Neuron (in vitro differentiated cells): ENCODE data around the gene ITPRIP.

Source experiments
- H2AFZ ChIP-seq: one replicate; pipeline ENCODE4 v1.6.1; 2013; ENCODE audit warnings: low read depth, mild to moderate bottlenecking, inconsistent platforms, low read length, moderate library complexity
- H3K27me3 ChIP-seq: one replicate; pipeline ENCODE4 v1.6.1; 2013; ENCODE audit warnings: low read length; ENCODE audit not compliant: insufficient read depth
- H3K36me3 ChIP-seq: one replicate; pipeline ENCODE4 v1.6.1; 2013; ENCODE audit warnings: low read length; ENCODE audit not compliant: insufficient read depth
- H3K4me1 ChIP-seq: one replicate; pipeline ENCODE4 v1.6.1; 2013; ENCODE audit warnings: low read length; ENCODE audit not compliant: insufficient read depth
- H3K4me3 ChIP-seq: 2 replicates; pipeline ENCODE4 v1.5.1; 2013; ENCODE audit warnings: mild to moderate bottlenecking, low read length, moderate library complexity
- H3K9me3 ChIP-seq: one replicate; pipeline ENCODE4 v1.6.1; 2013; ENCODE audit warnings: low read length

The ITPRIP gene

DNA sequence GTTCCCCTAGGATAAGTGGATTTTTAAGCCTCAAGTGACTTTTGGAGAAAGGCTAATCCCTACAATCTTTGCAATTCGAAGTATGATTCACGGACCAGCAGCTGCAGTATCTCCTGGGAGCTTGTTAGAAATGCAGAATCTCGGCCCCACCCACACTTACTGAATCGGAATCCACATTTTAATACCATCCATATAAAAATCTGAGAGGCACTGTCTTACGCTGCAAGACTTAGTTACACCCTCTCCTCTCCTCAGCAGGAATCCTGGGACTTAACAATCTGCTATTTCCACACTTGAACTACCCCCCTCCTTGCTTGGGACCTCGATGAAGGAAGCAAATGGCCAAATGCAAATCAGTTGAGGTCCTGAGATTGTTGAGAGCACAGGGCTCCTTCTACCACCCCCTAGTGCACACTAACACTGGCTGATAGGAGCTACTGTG, 21.0 kb downstream of the ITPRIP start:
- no peaks in the 10 kb centered on the region for H3K4me1 ChIP-seq
- H3K4me3 ChIP-seq: no peak overlapping the region
- no peak overlapping the region for H2AFZ ChIP-seq
- no peaks in the 10 kb centered on the region for H3K27me3 ChIP-seq
- H3K36me3 ChIP-seq: peaks cover 31% of the 10 kb centered on the region
- peaks cover 2% of the 10 kb centered on the region for H3K9me3 ChIP-seq

DNA sequence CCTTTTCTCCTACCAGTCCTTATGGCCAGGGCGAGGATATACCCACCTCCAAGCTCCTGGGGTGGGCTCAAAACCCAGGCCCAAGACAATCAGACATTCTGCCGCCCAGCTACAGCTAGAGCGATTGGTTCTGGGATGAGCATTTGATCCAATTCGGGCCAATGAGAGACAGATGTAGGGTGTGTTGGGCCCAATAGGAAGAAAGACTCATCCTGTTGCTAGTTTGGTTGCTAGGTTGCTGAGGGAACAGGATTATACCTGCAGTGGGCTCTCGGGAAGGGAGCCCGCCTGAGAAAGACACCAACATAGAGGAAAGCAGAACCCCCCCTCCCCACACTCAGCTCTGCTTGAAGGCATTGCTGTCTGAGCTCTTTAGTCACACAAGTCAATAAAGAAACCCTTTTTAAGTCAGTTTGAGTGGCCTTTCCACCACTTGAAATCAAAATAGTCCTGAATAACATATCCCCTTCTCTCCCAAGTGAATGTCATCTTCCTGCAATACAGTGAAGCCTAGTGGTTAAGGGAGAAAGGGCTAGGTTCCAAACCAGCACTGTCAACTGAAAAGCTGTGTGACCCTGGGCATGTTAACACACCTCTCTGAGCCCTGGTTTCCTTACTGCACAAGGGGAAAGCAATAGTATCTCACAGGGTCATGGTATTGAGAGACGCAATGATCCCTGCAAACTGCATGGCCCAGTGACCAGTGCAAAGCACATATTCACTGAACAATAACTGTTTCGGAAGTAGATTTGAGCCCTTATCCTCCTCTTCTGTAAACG, 21.8 kb downstream of the ITPRIP start:
- H3K4me3 ChIP-seq: no peak overlapping the region

DNA sequence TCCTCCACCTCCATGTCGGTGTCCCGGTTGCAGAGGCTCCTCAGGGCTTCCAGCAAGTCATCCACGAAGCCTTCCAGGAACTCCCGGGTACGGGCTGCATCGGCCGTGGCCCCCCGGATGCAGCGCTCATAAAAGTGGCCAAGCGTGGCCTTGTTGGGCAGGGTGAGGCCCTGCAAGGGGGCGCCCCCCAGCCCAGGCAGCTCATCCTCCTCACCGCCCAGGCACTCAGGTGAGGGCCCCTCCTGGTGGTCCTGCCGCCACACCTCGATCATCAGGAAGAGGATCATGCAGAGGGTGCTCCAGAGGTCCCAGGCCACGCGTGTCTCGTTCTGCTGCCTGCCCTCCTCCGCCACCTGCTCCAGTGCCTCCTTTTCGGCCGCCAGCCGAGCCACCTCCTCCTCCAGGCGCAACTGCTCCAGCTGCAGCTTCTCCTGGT, 22.8 kb downstream of the ITPRIP start:
- H3K36me3 ChIP-seq: peaks cover 31% of the 10 kb centered on the region

More for the DNA sequence above, 21.8 kb downstream of the ITPRIP start:
- H3K27me3 ChIP-seq: no peaks in the 10 kb centered on the region
- peaks cover 31% of the 10 kb centered on the region for H3K36me3 ChIP-seq
- no peaks in the 10 kb centered on the region for H3K4me1 ChIP-seq
- H3K9me3 ChIP-seq: peaks cover 2% of the 10 kb centered on the region
- no peak overlapping the region for H2AFZ ChIP-seq

DNA sequence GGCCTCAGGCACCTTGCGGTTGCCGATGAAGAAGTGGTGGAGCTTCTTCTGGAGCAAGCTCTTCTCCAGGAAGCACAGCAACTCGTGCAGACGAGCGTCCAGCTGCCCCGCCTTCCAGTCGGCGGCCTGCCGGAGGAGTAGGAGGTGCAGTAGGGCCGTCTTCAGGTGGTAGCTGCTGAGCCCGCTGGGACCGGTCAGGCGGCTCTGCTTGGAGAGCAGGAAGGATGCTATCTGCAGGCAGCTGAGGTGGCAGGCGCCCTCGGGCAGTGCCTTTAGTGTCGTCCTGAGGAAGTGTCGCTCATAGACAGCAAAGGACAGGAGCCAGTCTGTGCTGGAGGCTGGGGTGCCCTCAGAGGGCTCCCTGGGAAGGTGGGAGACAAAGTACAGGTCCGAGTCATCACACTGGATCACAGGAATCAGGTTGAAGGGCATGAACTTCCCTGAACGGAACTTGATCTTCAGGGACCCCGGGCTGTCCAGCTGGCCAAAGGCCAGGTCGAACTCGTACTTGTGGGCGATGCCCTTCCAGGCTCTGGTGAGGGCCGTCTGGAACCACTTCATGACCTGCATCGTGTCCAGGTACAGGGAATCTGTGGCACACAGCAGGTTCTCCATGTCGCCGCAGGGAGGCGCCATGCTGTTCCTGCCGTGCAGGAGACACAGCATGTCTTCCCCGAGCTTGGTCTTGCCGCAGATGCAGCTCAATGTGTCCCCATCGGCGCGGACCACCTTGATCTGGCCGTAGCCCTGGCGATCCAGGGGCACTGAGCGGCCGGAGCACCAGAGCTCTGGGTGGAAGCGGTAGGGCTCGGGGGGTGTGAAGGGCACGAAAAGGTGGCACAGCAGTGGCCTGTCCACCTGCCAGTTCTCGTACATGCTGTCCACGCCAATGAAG, 23.4 kb downstream of the ITPRIP start:
- H3K9me3 ChIP-seq: peaks cover 2% of the 10 kb centered on the region
- no peak overlapping the region for H2AFZ ChIP-seq
- no peaks in the 10 kb centered on the region for H3K4me1 ChIP-seq
- H3K27me3 ChIP-seq: no peaks in the 10 kb centered on the region
- no peak overlapping the region for H3K4me3 ChIP-seq
- peaks cover 31% of the 10 kb centered on the region for H3K36me3 ChIP-seq

More for the DNA sequence above, 22.8 kb downstream of the ITPRIP start:
- no peak overlapping the region for H3K4me3 ChIP-seq
- peaks cover 2% of the 10 kb centered on the region for H3K9me3 ChIP-seq
- H3K27me3 ChIP-seq: no peaks in the 10 kb centered on the region
- H2AFZ ChIP-seq: no peak overlapping the region
- H3K4me1 ChIP-seq: no peaks in the 10 kb centered on the region

DNA sequence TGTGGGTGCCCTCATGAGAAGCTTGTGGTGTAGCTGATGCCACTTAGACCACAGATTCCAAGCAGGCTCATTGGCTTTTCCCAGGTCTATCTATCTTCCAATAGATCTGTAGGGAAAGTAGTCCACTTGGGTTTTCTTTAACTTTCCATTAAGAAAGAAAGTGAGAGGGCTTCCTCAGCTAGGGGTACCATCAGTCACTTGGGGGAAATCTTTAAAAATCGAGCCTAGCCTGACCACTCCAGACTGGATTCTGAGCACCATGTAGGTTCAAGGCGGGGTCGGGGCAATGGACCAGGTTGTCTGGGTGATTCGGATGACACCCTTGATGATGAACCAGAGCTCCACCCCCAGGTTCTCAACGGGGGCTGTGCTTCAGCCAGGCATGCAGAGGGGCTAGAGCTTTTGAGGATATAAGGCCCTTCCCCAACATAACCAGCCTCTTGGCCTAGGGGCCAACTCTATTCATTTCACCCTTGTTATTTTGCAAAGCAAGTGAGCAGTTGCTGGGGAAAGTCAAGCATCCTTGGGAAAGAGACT, 27.0 kb downstream of the ITPRIP start:
- peaks cover 15% of the 10 kb centered on the region for H3K4me1 ChIP-seq
- no peak overlapping the region for H3K4me3 ChIP-seq
- H2AFZ ChIP-seq: no peak overlapping the region
- peaks cover 28% of the 10 kb centered on the region for H3K36me3 ChIP-seq
- H3K9me3 ChIP-seq: peaks cover 2% of the 10 kb centered on the region
- H3K27me3 ChIP-seq: no peaks in the 10 kb centered on the region

DNA sequence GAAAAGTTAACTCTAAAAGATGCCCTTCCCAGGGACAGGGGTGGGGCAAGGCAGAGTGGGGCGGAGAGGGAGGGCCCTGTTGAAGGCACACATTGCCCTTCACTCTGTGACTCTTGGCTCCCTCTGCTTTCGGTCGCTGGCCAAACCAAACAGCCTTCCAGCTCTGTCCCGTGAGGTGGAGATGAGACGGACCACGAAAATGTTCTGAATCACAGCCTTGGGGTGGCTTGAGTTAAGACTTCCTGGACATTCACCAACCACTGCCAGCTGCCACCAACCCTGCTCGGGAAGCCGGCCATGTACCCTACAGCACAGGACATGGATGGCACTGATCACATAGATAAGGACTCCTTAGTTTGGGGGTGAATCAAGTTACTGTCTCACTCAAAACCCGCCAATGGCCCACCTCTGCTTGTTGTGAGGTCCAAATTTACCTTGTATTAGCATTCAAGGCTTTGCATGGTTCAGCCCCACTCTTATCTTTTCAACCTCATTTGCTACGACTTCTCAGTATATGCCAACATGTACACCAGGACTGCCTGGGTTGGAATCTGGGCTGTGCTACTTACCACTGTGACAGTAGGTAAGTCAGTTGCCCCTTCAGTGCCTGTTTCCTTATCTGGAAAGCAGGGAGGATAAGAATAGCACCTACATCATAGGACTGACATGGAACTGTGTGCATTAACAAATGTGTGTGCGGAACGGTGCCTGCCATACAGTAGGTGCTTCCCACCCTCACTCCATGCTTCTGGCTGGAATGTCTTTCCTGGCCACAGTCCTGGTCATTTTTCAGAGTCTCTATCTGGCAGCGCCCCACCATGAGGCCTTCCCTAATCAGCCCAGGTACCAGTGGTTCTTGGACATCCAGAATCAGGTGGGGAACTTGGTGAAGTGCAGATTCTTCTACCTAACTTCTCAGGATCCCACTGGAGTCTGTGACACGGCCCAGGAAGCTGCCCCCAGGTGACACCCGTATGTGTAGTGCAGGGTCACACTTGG, 28.0 kb downstream of the ITPRIP start:
- Histone ChIP-seq H3K27me3 (no peaks in the 10 kb centered on the region), H3K4me1 (peaks cover 15% of the 10 kb centered on the region), H3K36me3 (peaks cover 25% of the 10 kb centered on the region)

DNA sequence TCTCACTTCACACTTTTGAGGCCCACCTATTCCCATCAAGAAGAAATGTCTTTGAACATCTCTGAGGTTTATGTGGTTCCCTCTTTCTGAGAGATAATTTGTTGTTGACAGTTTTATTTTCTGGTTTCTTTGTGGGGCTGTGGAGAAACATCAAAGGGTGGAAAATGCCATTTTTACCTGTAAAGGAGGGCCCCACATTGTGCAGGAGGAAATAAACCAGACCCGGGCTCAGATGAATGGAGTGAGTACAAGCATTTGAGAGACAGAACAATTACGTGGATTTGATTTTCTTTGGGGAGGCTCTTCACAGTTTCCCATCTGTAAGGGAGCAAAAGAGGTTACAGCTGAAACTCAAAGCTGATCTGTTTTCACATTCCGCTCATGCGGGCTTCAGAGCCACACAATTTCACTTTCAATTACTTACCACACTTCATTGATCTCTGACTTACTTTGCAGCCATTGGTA, 29.8 kb downstream of the ITPRIP start:
- Histone ChIP-seq H3K36me3 (peaks cover 8% of the 10 kb centered on the region), H3K9me3 (no peaks in the 10 kb centered on the region), H2AFZ (no peak overlapping the region), H3K4me3 (no peak overlapping the region), H3K4me1 (peaks cover 15% of the 10 kb centered on the region), H3K27me3 (no peaks in the 10 kb centered on the region)

More for the DNA sequence above, 28.0 kb downstream of the ITPRIP start:
- H3K4me3 ChIP-seq: no peak overlapping the region
- peaks cover 2% of the 10 kb centered on the region for H3K9me3 ChIP-seq
- H2AFZ ChIP-seq: no peak overlapping the region

DNA sequence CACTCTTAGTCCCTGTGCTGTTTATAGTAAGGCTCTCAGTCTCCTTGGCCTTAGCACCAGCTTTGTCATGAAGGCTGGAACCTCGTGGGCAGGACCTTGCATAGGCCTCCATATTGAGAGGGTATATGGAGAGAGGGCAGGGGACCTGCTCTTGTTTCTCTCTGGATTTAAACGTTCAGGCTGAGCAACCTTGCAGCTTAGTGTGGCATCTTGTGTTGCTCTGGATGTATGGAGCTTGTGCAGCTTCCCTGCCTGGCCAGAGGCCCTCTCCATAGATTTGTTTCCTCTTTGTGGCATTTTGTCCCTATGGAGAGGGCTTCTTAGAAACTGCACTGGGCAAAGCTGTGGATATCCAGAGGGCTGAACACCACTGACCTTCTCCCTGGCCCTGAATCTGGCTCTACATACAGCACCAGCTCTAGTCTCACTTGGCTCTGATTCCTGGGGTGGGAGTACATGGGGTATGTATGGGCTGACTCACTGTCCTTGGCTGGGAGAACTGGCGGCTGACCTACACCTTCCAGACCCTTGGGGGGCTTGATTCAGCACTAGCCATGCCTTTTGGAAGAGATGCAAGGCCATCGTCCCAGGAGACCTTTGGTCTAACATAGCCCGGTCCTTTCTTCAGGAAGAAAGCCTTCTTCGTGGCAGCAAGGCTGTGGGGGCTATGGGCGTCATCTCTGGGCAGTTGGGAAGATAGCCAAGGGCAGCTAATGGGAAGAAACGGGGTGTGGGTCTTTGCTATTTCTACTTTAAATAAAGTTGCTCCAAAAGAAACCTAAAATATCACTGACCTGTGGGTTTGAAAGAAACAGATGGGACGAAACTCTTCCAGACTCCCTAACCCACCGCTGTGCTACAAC, 30.5 kb downstream of the ITPRIP start:
- H3K27me3 ChIP-seq: no peaks in the 10 kb centered on the region
- no peak overlapping the region for H3K4me3 ChIP-seq
- H3K36me3 ChIP-seq: peaks cover 2% of the 10 kb centered on the region
- no peak overlapping the region for H2AFZ ChIP-seq
- no peaks in the 10 kb centered on the region for H3K9me3 ChIP-seq
- peaks cover 15% of the 10 kb centered on the region for H3K4me1 ChIP-seq

DNA sequence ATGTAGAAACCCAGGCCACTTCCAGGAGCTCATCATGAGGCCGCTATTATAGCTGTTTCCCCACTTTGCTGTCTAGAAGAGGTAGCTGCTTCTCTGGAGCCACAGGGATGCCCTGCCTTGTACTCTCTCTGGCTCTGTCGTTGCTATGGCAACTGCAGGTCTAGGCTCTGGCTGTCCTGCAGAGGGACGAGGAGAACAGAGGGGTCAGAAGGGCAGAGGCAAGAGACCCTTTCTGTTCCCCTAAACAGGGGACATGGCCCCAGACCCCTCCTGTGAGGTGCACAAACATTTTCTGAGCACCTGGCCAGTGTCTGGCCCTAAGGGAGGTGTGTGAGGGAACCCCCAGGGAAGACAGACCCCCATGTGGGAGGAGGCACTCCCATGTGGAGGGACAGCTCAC, 31.4 kb downstream of the ITPRIP start:
- H3K9me3 ChIP-seq: peaks cover 1% of the 10 kb centered on the region
- no peak overlapping the region for H2AFZ ChIP-seq
- no peaks in the 10 kb centered on the region for H3K27me3 ChIP-seq
- no peak overlapping the region for H3K4me3 ChIP-seq
- peaks cover 15% of the 10 kb centered on the region for H3K4me1 ChIP-seq
- no peaks in the 10 kb centered on the region for H3K36me3 ChIP-seq

DNA sequence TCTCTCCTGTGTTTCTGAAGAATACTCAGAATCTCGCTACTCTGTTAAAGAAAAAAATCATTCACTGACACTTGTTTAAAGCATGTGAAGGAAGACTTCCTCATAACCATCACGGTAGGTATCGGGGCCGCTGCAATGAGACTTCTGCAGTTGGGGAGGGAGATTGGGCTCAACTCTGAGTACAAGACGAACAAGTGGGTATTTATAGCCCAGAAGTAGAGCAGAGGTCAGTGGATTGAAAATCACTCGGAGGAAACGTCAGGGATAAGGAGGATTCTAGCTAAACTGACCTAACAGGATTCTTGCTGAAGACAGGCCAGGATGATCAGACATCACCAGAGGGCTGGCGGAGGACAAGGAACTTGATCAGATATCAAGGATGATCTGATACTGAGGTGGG, 33.3 kb downstream of the ITPRIP start:
- Histone ChIP-seq H3K27me3 (no peaks in the 10 kb centered on the region), H3K4me1 (peaks cover 25% of the 10 kb centered on the region), H3K36me3 (no peaks in the 10 kb centered on the region), H2AFZ (no peak overlapping the region), H3K4me3 (no peak overlapping the region), H3K9me3 (peaks cover 1% of the 10 kb centered on the region)

DNA sequence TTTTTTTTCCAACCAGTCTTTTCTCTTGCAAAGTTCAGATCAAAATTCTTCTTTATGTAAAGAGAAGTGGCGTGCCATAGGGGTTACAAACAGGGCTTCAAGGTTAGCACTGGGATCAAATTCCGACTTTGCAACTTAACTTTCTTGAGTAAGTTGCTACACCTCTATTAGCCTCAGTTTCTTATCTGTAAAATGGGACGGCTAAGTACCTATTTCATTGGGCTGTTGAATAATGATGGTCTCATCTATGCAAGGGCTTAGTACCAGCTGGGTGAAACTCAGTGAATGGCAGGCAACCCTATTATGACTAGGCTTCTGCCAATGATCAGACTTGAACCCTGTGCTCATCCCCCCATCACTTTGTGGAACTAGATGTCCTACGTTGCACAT, 33.9 kb downstream of the ITPRIP start:
- peaks cover 1% of the 10 kb centered on the region for H3K9me3 ChIP-seq
- H3K4me1 ChIP-seq: peaks cover 25% of the 10 kb centered on the region
- no peaks in the 10 kb centered on the region for H3K27me3 ChIP-seq
- H3K4me3 ChIP-seq: no peak overlapping the region
- H2AFZ ChIP-seq: no peak overlapping the region
- no peaks in the 10 kb centered on the region for H3K36me3 ChIP-seq
